EH (cell line): ENCODE measurements around the gene HADHA.

Source experiments
- DNase-seq: peaks from one replicate; pipeline ENCODE4 v3.0.0-alpha.2; 2015; ENCODE audit warnings: low read depth

Gene HADHA

DNA sequence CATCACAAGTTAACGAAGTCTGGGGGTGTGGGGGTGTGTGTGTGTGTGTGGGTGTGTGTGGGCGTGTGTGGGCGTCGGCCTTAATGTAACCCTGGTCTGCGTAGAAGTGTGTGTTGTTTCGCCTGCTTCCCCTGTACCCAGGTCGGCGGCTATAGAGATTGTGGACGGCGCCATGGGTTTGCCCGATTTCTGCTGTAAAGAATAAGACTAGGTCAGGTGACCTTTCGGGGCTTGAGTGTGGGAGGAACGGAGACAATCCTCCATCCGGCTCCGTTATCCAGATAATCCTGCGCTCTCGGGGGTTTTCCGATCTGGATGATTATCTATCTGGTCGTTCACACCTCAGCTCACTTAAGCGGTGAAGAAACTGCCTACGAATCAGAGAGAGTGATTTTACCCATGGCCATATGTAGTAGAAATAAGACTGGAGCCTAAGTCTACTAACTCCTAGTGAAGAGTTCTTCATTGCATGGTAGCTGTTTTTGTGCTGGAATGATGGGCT, 850 bp upstream of the HADHA start:
- DNase-seq = peak; percentile 38

DNA sequence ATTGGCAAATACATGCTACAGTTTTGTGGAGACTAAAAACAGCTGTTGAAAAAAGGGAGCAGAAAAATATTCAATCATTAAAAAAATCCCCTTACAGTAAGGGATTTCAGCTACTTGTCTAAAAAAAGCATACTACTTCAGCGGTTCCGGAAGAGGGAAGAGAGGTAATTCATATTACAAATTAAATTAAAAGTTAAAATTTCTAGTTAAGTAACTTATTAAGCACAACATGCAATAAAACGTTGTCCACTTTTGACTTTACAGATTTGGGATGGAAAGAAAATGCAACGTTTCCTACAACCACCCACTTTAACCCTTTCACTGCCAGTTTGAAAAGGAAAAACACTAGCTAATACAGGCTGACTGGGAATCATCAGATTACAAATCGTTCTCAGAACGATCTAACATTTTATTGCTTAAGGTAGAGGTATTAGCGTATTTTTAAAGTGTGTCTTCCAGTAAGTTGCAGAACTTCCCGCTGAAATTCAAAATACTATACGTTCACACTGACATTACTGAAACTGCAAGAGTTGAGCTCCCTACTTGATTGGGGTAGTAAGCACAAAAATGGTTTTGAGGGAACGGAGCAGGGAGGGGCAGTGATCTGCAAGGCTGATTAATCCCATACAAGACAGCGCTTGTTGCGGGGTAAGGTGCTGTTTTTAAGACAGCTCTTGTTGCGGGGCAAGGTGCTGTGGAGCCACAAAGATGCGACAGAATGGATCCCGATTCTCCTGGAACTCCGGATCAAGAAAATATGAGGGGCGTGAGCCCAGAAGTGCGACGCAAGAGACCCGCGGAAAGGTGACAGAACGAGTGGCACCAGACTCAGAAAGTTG, 743 bp downstream of the HADHA start:
- peak; percentile 36 for DNase-seq

- DNase-seq = no peak
Measured at GRCh38 chr2:26241928-26242436, 2.5 kb downstream of the HADHA start.

DNA sequence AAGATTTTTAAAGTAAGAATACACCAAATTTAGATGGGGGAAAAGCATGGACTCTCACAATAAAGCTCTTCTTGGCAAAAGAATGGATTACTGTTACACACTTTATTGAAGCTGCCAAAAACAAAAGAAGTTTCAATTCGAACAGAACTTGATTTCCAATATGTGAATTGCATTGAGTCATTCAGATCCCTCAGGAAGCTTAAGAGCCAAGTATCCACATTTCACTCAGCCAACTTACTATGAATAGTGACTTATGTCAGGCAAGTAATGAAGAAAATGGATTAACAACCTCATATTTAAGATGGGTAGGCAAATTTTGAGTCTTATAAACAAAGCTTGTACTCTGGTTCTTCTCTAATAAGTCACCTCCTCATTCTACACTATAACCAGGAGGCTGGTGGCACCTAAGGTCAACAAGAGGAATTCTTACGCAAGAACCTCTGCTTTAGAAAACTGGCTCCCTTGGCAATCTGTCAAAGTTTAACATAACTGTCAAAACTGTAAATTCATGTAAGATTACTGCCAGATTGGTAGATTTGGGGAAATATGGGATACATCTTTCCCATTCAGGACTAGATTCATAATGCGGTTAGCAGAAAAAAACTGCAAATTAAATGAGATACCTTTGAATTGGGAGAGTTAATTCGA, 6.0 kb downstream of the HADHA start:
- peak; percentile 16 for DNase-seq

GRCh38 chr2:26237868-26238267, 6.6 kb downstream of the HADHA start:
- no peak for DNase-seq

GRCh38 chr2:26235089-26235488, 9.3 kb downstream of the HADHA start:
- peak; percentile 9 for DNase-seq

DNA sequence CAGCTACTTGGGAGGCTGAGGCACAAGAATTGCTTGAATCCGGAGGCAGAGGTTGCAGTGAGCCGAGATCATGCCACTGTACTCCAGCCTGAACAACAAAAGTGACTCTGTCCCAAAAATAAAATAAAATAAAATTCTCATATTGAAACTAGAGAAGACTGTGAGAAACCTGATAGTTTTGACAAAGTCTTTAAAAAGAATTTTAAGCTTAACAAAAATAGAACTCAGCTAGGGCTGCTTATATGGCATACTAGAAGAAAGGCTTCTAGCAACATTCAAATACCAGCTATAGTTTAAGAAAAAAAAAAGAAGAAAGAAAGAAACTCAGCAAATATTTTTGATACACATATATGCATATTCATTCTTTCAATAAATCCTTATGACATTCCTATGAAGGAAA, 13.6 kb downstream of the HADHA start:
- no peak for DNase-seq

DNA sequence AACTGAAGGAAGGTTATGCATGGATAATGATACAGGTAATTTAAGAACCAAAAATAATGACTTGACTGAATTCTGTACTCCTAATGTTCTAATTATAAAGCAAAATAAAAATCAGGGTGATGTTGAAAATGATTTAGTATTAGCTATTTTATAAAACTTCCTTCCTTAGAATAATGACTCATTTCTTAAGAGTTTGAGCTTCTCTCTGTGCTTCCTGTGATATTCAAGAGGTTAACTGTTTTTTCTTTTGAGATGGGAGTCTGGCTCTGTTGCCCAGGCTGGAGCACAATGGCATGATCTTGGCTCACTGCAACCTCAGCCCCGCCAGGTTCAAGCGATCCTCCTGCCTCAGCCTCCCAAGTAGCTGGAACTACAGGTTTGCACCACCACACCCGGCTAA, 14.8 kb downstream of the HADHA start:
- DNase-seq = no peak

GRCh38 chr2:26224095-26224494, 20.3 kb downstream of the HADHA start:
- DNase-seq = no peak

GRCh38 chr2:26223018-26223417, 21.4 kb downstream of the HADHA start:
- no peak for DNase-seq

GRCh38 chr2:26217720-26218119, 26.7 kb downstream of the HADHA start:
- DNase-seq = no peak

- no peak for DNase-seq
Measured at GRCh38 chr2:26216587-26216986, 27.8 kb downstream of the HADHA start.

GRCh38 chr2:26215833-26216232, 28.6 kb downstream of the HADHA start:
- DNase-seq = no peak

DNA sequence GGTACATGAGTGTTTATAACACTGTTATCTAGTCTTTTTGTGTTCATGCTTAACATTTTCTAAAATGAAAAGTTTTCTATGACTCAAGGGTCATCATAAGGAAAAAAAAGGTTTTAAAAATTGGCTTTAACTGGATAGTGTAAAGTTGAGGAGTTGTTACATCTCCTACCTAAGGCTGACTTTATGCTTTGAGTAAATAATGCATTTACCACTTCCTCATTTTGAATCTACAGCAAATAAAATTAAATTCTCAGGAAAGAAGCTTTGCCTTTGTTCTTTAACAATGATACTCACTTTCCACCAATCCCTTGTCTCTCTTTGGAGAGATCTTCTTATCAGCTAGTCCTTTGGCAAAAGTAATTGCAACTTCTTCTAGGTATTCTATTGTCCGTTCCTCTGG, 29.7 kb downstream of the HADHA start:
- DNase-seq = no peak

DNA sequence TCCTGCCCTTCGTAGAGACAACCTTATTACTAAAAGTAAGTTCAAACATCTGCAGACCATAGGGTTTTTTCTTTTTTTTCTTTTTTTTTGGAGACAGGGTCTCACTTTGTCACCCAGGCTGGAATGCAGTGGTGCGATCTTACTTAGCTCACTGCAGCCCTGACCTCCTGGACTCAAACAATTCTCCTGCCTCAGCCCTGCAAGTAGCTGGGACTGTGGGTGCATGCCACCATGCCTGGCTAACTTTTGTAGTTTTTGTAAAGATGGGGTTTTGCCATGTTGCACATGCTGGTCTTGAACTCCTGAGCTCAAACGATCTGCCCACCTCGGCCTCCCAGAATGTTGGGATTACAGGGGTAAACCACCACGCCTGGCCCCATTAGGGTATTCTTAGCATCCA, 32.4 kb downstream of the HADHA start:
- no peak for DNase-seq

DNA sequence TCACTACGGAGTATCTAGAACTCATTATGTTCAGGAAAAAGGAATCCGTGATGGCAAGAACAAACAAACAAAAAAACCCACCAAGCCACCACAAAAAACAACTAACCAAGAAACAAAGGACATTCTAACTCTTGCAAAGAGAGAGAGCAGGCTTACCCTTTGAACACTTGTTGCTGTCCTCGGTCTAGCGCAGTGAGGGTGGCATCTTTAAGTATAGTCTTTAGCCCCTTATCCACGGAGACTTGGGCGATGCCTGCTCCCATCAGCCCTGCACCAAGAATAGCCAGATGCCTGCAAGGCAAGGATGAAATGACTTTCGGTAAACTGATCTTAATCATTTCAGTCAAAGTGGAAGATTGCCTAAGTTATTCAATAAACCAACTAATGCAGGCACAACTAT, 40.5 kb downstream of the HADHA start:
- no peak for DNase-seq

DNA sequence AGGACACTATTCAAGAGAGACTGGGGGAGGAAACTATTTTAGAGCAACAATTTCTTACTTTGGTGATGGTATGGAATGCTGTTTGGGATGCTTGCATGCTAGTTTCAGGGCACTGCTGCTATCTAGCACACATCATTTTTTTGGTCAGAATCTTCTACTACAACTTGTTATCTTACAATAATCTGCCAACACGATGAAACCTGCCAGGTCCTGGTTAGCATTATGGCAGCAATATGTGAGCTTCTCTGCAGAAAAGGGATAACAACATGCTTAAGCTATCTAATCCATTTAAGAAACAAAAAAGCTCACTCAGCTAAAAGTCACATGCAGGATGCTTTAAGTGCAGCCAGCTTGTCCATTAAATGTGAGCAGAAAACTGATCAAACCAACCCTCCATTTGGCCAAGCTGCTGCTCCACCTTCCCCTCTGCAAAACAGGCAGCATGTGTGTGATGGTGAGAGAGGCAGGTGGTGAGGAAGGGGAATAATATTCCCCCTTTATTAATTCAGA, 41.4 kb downstream of the HADHA start:
- no peak for DNase-seq

DNA sequence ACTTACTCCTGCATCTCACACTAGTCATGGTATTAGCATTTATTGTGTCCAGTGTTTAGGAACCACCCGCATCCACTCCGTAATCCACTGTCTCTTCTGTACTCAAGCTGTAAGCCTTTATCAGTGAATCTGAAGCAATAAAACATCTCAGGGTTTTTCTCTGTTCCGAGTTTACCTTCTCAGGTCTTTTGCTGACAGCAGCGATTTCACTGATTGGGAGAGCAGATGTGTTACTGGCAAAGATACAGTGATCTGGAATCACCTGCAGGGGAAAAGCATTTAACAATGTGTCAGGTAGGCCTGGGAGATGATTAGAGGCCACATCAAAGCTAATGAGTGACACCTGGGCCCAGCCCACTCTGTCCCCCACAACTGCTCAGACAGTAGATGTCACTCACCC, 46.9 kb downstream of the HADHA start:
- no peak for DNase-seq

DNA sequence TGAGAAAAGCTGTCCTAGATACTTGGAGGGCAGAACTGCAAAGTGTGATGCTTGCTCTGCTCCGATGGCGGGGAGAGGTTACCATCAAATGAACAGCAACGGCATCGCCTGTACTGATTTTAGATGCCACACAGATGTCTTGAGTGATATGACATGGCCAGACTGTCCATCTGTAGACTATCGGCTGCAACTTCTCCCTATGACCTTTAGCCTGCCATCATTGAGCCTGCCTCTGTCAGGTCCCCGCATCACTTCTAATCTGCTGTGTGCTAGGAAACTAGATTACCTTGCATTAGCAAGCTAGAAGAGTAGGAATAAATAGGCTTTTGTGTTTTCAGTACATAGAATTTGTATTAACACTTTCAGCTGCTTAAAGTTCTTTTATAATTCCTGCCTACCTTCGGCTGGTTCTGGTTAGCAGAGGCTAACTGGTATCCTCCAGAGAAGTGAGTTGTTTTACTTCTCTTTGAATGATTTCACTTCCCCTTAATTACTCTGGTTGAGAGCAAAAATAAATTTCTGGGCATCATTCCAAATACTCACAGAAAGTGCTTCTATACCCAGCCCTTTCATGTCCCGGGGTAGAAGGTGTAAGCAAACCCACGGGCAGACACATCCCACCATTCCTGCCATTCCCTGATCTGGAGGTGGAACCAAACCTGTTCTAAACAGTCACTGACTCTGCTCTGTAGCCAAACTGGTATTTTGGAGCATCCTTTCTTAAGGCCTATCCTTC, 47.6 kb downstream of the HADHA start:
- DNase-seq = no peak

- no peak for DNase-seq
Measured at GRCh38 chr2:26195040-26195984, 49.1 kb downstream of the HADHA start.

- no peak for DNase-seq
Measured at GRCh38 chr2:26193578-26194231, 50.7 kb downstream of the HADHA start.
